ENCODE data around the gene MYH7.

DNA sequence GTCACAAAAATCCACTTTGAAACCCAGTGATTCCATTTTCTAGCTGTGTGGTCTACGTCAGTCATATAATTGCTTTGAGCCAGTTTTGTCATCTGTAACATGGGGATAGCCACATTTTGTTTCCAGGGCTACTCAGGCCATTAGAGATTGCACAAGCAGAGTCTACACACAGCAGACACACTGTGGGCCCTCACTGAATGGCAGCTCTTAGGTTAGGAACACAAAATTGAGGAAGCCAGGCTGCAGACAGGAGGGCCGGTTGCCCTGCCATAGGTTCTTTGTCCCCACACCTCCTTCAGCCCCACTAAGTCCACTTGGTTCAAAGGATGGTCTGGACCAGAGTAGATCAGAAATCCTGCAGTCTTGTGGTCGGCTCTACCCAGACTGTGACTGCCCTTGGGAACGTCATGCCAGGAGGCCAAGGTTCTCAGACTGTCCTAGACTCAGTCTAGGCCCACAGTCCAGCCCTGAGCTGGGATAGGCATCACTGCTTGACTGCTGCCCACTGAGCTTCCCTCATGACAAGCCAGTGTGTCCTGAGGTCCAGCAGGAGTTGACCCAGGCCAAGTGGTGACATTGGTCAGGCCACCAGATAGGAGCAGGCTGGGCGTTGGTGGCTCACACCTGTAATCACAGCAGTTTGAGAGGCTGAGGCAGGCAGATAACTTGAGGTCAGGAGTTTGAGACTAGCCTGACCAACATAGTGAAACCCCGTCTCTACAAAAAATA lies 3.8 kb upstream of the MYH7 start:
- TF ChIP-seq, protein P1, sequence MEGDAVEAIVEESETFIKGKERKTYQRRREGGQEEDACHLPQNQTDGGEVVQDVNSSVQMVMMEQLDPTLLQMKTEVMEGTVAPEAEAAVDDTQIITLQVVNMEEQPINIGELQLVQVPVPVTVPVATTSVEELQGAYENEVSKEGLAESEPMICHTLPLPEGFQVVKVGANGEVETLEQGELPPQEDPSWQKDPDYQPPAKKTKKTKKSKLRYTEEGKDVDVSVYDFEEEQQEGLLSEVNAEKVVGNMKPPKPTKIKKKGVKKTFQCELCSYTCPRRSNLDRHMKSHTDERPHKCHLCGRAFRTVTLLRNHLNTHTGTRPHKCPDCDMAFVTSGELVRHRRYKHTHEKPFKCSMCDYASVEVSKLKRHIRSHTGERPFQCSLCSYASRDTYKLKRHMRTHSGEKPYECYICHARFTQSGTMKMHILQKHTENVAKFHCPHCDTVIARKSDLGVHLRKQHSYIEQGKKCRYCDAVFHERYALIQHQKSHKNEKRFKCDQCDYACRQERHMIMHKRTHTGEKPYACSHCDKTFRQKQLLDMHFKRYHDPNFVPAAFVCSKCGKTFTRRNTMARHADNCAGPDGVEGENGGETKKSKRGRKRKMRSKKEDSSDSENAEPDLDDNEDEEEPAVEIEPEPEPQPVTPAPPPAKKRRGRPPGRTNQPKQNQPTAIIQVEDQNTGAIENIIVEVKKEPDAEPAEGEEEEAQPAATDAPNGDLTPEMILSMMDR (optimal IDR thresholded peaks at IDR 0.05 in 1 of 3, IDR thresholded peaks at IDR 0.05 in 1 of 3, conservative IDR thresholded peaks at IDR 0.05 in 1 of 3; ENCODE audit: extremely low read depth in 1 of 3, insufficient read depth in 2 of 3, low read length in 3 of 3): no peak
- TF ChIP-seq EZH2 (IDR thresholded peaks at IDR 0.05; ENCODE audit: low read length): no peak
